Measurements from ENCODE around the gene ZC3H12C.

Gene ZC3H12C

DNA sequence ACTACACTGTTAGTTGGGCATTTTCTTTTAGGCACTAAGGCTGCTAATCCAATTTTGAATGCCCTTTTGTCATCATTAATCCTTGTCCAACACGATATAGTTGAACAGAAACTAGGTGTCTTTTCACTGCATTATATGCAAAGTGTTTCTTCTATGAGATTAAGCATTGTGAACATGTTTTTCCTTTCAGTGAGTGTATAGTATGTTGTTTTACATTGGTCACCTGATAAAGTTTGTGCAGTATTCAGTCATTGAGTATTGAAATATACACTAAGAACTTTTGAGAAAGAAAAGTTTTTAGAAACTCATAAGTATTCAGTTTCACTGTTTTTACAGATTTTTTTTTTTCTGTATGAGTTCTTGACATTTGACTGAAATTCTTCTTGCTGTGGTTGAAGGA is 59.0 kb downstream of the ZC3H12C start:
- no peak for DNase-seq (ENCODE audit: low spot score)

GRCh38 chr11:110153474-110153873 is 60.3 kb downstream of the ZC3H12C start:
- DNase-seq (ENCODE audit: low spot score): no peak

- no peak for DNase-seq (ENCODE audit: low spot score)
Measured at GRCh38 chr11:110156503-110156902, 63.3 kb downstream of the ZC3H12C start.

DNA sequence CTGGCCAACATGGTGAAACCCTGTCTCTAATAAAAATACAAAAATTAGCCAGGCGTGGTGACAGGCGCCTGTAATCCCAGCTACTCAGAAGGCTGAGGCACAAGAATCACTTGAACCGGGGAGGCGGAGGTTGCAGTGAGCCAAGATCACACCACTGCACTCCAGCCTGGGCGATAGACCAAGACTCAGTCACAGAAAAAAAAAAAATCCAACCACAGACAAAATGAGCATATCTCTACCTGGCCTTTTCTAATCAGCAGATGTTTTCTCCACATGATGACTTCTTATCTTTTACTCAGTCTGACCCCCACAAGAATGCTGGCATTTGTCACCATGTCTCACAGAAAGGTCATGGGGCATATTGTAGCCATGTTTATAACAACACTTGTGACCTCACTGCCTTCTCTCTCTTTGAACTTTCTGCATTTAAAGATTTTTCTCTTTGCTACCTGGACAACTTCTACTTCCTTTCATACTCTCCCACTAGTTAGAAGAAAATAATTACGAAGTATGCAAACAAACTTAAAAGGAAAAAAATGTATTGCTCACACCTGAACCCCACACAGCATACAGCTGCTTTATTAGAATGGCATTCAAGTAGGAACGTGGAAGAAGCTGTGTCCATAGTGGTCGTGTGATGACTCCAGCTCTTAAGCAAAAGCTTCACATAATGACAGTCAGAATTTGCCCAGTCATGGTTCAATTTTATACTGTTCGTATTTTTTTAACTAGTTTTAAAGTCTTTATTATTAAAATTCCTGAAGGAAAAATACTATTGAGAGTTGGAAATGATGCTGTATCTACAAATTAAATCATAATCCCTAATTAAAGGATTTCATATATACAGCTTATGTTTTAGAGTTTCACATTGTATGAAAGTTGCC is 65.4 kb downstream of the ZC3H12C start:
- DNase-seq (ENCODE audit: low spot score): no peak

DNA sequence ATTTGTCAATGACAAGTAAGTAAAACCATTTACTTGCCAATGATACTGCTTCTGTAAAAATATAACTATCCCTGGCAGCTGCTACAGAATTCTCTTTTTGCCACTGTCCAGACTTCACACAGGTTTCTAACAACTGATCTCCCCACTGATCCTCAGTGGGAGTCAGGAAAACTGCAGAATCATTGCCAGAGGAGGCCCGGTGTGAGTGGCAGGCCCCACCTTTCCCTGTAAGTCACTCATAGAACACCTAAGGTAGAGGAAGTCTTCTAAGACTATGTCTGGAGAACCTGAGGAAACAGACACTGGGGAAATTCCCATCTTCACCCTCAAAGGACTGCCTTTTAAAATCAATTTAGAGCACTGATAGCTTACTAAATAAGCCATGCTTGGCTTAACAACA is 66.3 kb downstream of the ZC3H12C start:
- DNase-seq (ENCODE audit: low spot score): no peak

GRCh38 chr11:110160016-110160415 is 66.8 kb downstream of the ZC3H12C start:
- DNase-seq (ENCODE audit: low spot score): no peak

DNA sequence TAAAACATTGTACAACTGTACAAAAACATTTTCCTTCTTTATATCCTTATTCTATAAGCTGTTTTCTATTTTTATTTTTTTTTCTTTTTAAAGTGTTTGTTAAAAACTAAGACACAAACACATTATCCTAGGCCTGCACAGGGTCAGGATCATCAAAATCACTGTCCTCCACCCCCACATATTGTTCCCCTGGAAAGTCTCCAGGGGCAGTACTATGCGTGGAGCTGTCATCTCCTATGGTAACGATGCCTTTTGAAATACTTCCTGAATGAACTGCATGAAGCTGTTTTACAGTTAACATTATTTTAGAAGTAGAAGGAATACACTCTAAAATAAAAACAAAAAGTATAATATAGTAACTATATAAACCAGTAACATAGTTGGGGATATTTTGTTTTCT is 67.2 kb downstream of the ZC3H12C start:
- DNase-seq (ENCODE audit: low spot score): no peak

GRCh38 chr11:110161061-110161460 is 67.9 kb downstream of the ZC3H12C start:
- no peak for DNase-seq (ENCODE audit: low spot score)

DNA sequence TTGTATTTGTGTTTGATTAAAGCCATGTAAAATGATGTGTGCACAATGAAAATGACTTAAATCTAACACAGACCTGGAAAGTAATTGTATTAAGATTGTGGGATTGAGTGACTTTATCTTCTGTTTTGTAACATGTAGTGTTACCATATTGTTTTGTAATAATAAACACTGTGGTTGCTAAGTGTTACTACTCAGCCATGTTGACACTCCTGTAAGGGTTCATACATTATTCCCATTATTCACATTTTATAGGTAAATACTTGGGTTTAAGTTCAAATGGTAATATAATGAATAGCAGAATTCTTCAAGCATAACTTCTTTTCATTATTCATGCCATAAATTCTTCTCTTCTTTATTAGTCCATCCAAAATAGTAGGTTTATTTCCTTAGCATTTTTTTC is 69.0 kb downstream of the ZC3H12C start:
- DNase-seq (ENCODE audit: low spot score): no peak

DNA sequence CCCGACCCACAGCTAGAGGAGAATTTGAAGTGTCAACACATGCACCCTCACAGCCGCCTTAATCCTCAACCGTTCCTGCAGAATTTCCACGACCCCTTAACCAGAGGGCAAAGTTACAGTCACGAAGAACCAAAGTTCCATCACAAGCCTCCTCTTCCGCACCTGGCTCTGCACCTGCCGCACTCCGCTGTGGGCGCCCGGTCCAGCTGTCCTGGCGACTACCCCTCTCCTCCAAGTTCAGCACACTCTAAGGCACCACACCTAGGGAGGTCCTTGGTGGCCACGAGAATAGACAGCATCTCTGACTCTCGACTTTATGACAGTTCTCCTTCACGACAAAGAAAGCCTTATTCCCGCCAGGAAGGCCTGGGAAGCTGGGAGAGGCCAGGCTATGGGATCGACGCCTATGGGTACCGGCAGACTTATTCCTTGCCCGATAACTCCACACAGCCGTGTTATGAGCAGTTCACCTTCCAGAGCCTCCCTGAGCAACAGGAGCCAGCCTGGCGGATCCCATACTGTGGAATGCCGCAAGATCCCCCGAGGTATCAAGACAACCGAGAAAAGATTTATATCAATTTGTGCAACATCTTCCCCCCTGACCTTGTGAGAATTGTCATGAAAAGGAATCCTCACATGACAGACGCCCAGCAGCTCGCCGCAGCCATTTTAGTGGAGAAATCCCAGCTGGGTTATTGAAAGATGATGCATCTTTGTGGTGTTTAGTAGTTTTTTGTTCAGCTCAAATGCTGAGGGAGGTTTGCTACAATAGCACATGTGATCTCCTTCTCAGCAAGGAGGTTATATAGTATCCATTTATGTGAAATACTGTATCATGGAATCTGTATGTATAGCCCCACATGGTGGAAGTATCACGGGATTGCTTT is 72.1 kb downstream of the ZC3H12C start:
- no peak for DNase-seq (ENCODE audit: low spot score)

- no peak for DNase-seq (ENCODE audit: low spot score)
Measured at GRCh38 chr11:110168033-110168803, 75.0 kb downstream of the ZC3H12C start.

- DNase-seq (ENCODE audit: low spot score): no peak
Measured at GRCh38 chr11:110169738-110170137, 76.5 kb downstream of the ZC3H12C start.

DNA sequence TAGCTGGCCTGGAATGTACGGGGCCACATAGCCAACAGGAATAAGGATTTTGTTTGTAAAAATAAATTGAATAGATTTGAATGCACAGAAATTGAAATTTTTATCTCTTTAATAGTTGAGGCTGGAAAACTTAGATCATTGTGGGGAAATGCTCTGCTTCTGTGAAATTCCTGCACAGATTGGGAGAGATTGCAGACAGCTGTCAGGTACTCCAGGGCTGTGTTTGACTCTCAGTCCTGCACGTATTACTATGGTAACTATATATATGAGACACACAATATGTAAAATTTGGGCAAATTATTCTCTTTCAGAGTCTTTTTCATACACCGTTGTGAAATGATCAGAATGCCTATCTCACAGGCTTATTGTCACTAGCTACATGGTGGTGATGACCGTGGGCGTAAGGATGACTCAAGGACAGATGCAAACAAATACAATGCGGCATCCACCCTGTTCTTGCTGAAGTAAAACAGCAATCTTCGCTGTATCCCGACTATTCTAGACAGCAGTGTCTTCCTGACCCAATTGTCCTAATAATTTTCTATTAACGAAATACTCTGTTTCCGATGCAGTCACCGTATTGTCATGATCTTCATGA is 79.4 kb downstream of the ZC3H12C start:
- no peak for DNase-seq (ENCODE audit: low spot score)

GRCh38 chr11:110173811-110174644 is 80.8 kb downstream of the ZC3H12C start:
- peak; percentile 57 for DNase-seq (ENCODE audit: low spot score)

- no peak for DNase-seq (ENCODE audit: low spot score)
Measured at GRCh38 chr11:110174645-110175310, 81.6 kb downstream of the ZC3H12C start.

GRCh38 chr11:110176366-110177085 is 83.3 kb downstream of the ZC3H12C start:
- peak; percentile 32 for DNase-seq (ENCODE audit: low spot score)

GRCh38 chr11:110177086-110177456 is 83.9 kb downstream of the ZC3H12C start:
- DNase-seq (ENCODE audit: low spot score): no peak

GRCh38 chr11:110179064-110179463 is 85.9 kb downstream of the ZC3H12C start:
- DNase-seq (ENCODE audit: low spot score): no peak

DNA sequence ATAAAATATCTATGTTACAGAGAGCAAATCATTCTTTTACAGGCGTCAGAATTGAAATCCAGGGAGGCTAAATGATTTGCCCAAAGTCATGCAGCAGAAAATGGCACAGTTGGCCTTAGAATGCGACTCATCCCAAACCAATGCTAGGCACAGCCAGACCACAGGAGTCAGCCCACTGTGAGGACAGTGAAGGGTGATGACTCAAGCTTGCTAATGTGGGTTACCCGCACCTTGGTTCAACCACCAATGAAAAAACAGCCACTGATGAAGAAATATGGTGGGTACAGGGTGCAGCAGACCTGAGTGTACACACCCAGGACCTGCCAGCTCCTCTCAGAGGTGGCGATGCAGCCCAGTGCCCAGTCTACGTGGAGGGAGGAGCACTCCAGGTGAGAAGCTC is 89.7 kb downstream of the ZC3H12C start:
- peak; percentile 52 for DNase-seq (ENCODE audit: low spot score)

DNA sequence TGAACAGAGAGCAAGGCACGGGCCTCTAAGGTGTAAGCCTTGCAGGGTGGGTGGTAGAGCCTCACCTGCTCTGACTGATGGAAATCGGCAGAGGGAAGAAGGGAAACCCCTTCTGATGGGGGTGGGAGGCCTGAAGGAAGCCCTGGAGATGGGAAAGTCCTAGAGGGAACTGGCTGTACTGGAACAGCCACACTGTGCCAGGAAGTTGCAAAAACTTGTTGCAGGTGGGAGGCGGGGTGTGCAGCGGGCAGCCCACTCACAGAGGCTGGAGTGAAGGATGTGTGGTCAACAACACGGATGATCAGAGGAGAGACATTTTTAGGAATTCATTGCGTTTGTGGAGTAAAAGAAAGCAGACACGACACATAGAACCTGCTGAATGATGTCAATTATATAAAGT is 91.3 kb downstream of the ZC3H12C start:
- no peak for DNase-seq (ENCODE audit: low spot score)
